Pancreas (tissue), 10 donors: ENCODE measurements around the gene EIF1. TPM values are rescaled to one million over a fixed set of nuclear protein-coding genes. Genes with fewer than 3 reads are reported as not detected.
A peak's percentile ranks its signal among the peaks of the same experiment; 100 is the strongest.

ENCODE experiments used
- ATAC-seq, 4 donors: fragments of 200-7000 bp; cut with Tn5 transposase; one replicate each; pipeline versions ENCODE4 v1.8.0 to v1.9.1; 2020; ENCODE audit warnings: mild to moderate bottlenecking in 4 of 4, moderate library complexity in 4 of 4
- DNase-seq, 6 donors: peaks; one replicate each; pipeline ENCODE4 v3.0.0-alpha.2; 2020
- FAIRE-seq: peaks from 2 replicates; lab custom pipeline; 2012; peaks lifted over from hg19 to GRCh38; lab: Jason Lieb, UNC
- H3K27ac ChIP-seq, 4 donors: fragments of 200-600 bp; sonication (generic); 1 replicate in 3 of 4; 2 replicates in 1 of 4; pipeline versions ENCODE4 v1.5.0 to v1.8.0; 2020
- H3K27me3 ChIP-seq, 4 donors: fragments of 200-600 bp; one replicate each; pipeline ENCODE4 v1.8.0; 2021
- H3K36me3 ChIP-seq, 3 donors: fragments of 200-600 bp; sonication (generic) in 1 of 3; one replicate each; pipeline versions ENCODE4 v1.5.0 to v1.8.0; 2020 to 2021
- H3K4me1 ChIP-seq, 3 donors: fragments of 200-600 bp; one replicate each; pipeline ENCODE4 v1.8.0; 2021
- H3K4me3 ChIP-seq, 4 donors: fragments of 200-600 bp; sonication (generic) in 2 of 4; one replicate each; pipeline versions ENCODE4 v1.5.0 to v1.8.0; 2020 to 2021
- H3K9me3 ChIP-seq, 4 donors: fragments of 200-600 bp; one replicate each; pipeline ENCODE4 v1.8.0; 2021
- CTCF ChIP-seq, 4 donors: fragments of 200-600 bp; sonication (generic) in 3 of 4; IDR thresholded peaks; one replicate each; pipeline versions ENCODE4 v1.5.0 to v1.8.0; 2021; ENCODE audit warnings: antibody characterized with exemption in 4 of 4
- WGBS, 2 donors: extraction: QIAGEN DNeasy Blood & Tissue Kit; methylation state at CpG; one replicate each; pipeline ENCODE4 v1.1.7; 2013; 5-methylcytosine and 5-hydroxymethylcytosine counted together
- intact Hi-C, 3 donors: fragments of 100-400 bp; cut with DNase I; formaldehyde crosslinking; loops; one replicate each; pipeline versions ENCODE4 v1.11.1 to v1.14.2; 2022
- polyA plus RNA-seq, 2 donors: library from polyadenylated mRNA; stranded (reverse); fragments of 200-250 nt; gene quantifications; one replicate each; pipeline ENCODE4 v1.2.3, GENCODE V29; 2013
- total RNA-seq, 6 donors: library from RNA; stranded (reverse); fragmentation: NEBNext Ultra II Directional in 4 of 6; extraction: Animal tissue kit (Norgen Biotek cat#: 25700) in 4 of 6; gene quantifications; one replicate each; pipeline versions ENCODE4 v1.2.1 to v1.2.4, GENCODE V29; 2021 to 2023
- donor health status: healthy with polysubstance abuse.
- donor health status: DM: no; HTN: no; CAD: no; lungs with moderate emphysema.
- donor health status: DM: no; HTN: no; CAD: no.
- donor health status: control.
- donor health status: control.
- donor health status: Bipolar disorder and iron deficiency.
- donor health status: DM: yes; HTN: yes; CAD: no.
- donor health status: DM: no; HTN: no; CAD: no.
- donor health status: DM: no; HTN: no; CAD: no.
- donor health status: DM: yes; HTN: yes; CAD: no.

The EIF1 gene
- total and polyA plus RNA-seq, 8 donors, result 316 to 934 (median 554) TPM

- Histone ChIP-seq H3K4me3 (no peak overlapping the region), H3K27ac (peak overlapping the region; percentile 50 to 69 (median 56)), H3K4me1 (no peaks in the 10 kb centered on the region), H3K9me3 (no peaks in the 10 kb centered on the region), H3K27me3 (no peaks in the 10 kb centered on the region), H3K36me3 (no peaks in the 10 kb centered on the region)
- WGBS, 2 donors, result 77 to 84% methylated on average over 16 of the region's 16 CpGs
- peak in 1 of 6 donors; percentile 48 for DNase-seq
- no peak for TF ChIP-seq CTCF (IDR thresholded peaks at IDR 0.05)
- ATAC-seq, result no peak
- no peak for FAIRE-seq
- intact Hi-C loops, result loop anchor here in 2 of 3 donors (5.0 to 10.0 kb wide), 3 partner anchors 109 to 852 kb away; no protein-coding TSS in a partner anchor
These were observed 32.2 kb upstream of the EIF1 start for GRCh38 chr17:41656249-41657023.

- no peaks in the 10 kb centered on the region for H3K36me3 ChIP-seq
- no peak for ATAC-seq
- TF ChIP-seq CTCF (IDR thresholded peaks at IDR 0.05), result no peak
- H3K27me3 ChIP-seq, result no peaks in the 10 kb centered on the region
- intact Hi-C loops, result loop anchor here in 2 of 3 donors (5.0 to 10.0 kb wide), 3 partner anchors 110 to 852 kb away; no protein-coding TSS in a partner anchor
- no peak overlapping the region for H3K27ac ChIP-seq
- no peak for DNase-seq
- H3K4me1 ChIP-seq, result no peaks in the 10 kb centered on the region
- H3K9me3 ChIP-seq, result no peaks in the 10 kb centered on the region
- FAIRE-seq, result no peak
- WGBS, 2 donors, result 82 to 88% methylated on average over 16 of the region's 16 CpGs
- no peak overlapping the region for H3K4me3 ChIP-seq
These were observed 31.4 kb upstream of the EIF1 start for GRCh38 chr17:41657176-41657754.

GRCh38 chr17:41657936-41658335, 30.7 kb upstream of the EIF1 start:
- no peak overlapping the region for H3K27ac ChIP-seq
- FAIRE-seq, result no peak
- intact Hi-C loops, result loop anchor here in 2 of 3 donors (5.0 to 10.0 kb wide), 3 partner anchors 111 to 853 kb away; no protein-coding TSS in a partner anchor
- H3K4me1 ChIP-seq, result no peaks in the 10 kb centered on the region
- TF ChIP-seq CTCF (IDR thresholded peaks at IDR 0.05), result no peak
- no peak for ATAC-seq
- no peaks in the 10 kb centered on the region for H3K27me3 ChIP-seq
- H3K9me3 ChIP-seq, result no peaks in the 10 kb centered on the region
- no peaks in the 10 kb centered on the region for H3K36me3 ChIP-seq
- WGBS, 2 donors, result 77 to 88% methylated on average over 12 of the region's 12 CpGs
- DNase-seq, result no peak
- no peak overlapping the region for H3K4me3 ChIP-seq

GRCh38 chr17:41658846-41659245, 29.8 kb upstream of the EIF1 start:
- intact Hi-C loops, result loop anchor here in 2 of 3 donors (5.0 to 10.0 kb wide), 3 partner anchors 112 to 854 kb away; no protein-coding TSS in a partner anchor
- H3K27ac ChIP-seq, result no peak overlapping the region

More at GRCh38 chr17:41658846-41659245, 29.8 kb upstream of the EIF1 start:
- no peaks in the 10 kb centered on the region for H3K36me3 ChIP-seq
- no peaks in the 10 kb centered on the region for H3K4me1 ChIP-seq
- no peak for ATAC-seq
- 72 to 95% methylated on average over 5 of the region's 5 CpGs for WGBS, 2 donors
- no peaks in the 10 kb centered on the region for H3K27me3 ChIP-seq
- TF ChIP-seq CTCF (IDR thresholded peaks at IDR 0.05), result no peak
- FAIRE-seq, result no peak
- H3K4me3 ChIP-seq, result no peak overlapping the region
- DNase-seq, result no peak
- H3K9me3 ChIP-seq, result no peaks in the 10 kb centered on the region
